ENCODE results near the gene TUBA8. TPM values are rescaled to one million over a fixed set of nuclear protein-coding genes. Genes with fewer than 3 reads are reported as not detected.
"Not testable (repeated sequence)": the region's sequence is repeated elsewhere in the genome, so short reads cannot be mapped to it uniquely, and the experiment has no call there.

TUBA8 gene
- 0.50 and 0.88 TPM in 2 replicates for total RNA-seq (2014; rRNA removed; shearing (Covaris generic))
- polyA plus RNA-seq (2015; cell fraction: cytosol; rRNA removed) = 0.10 and 1.1 TPM in 2 replicates
- 0.12 and 0.24 TPM in 2 replicates for polyA plus RNA-seq (2015; cell fraction: nucleus; rRNA removed)

GRCh38 chr22:18110194-18110953, at the start of gene TUBA8:
TSS of gene TUBA8 (plus strand) at chr22:18110809. CDS start at chr22:18110866, 57 bp downstream.
- in situ Hi-C loops (cut with HindIII; ENCODE audit: low pct_unique_long_range_greater_than_20kb, low sequenced_read_pairs) = no loop called here
- DNase-seq (ENCODE audit: low read depth, low spot score) = no peak

- in situ Hi-C loops (cut with HindIII; ENCODE audit: low pct_unique_long_range_greater_than_20kb, low sequenced_read_pairs) = no loop called here
- no peak for DNase-seq (ENCODE audit: low read depth, low spot score)
These were observed 48.2 kb upstream of the TUBA8 start for GRCh38 chr22:18062421-18062820.

- in situ Hi-C loops (cut with HindIII; ENCODE audit: low pct_unique_long_range_greater_than_20kb, low sequenced_read_pairs) = no loop called here
- peak; percentile 100 for DNase-seq (ENCODE audit: low read depth, low spot score)
These were observed 47.3 kb upstream of the TUBA8 start for GRCh38 chr22:18063306-18063705.

GRCh38 chr22:18063715-18064114, 46.9 kb upstream of the TUBA8 start:
- in situ Hi-C loops (cut with HindIII; ENCODE audit: low pct_unique_long_range_greater_than_20kb, low sequenced_read_pairs); DNase-seq (ENCODE audit: low read depth, low spot score): not testable (repeated sequence)

- in situ Hi-C loops (cut with HindIII; ENCODE audit: low pct_unique_long_range_greater_than_20kb, low sequenced_read_pairs) = no loop called here
- no peak for DNase-seq (ENCODE audit: low read depth, low spot score)
These were observed 46.0 kb upstream of the TUBA8 start for GRCh38 chr22:18064636-18065035.

GRCh38 chr22:18065256-18065655, 45.4 kb upstream of the TUBA8 start:
- in situ Hi-C loops (cut with HindIII; ENCODE audit: low pct_unique_long_range_greater_than_20kb, low sequenced_read_pairs) = no loop called here
- DNase-seq (ENCODE audit: low read depth, low spot score) = peak; percentile 60

- in situ Hi-C loops (cut with HindIII; ENCODE audit: low pct_unique_long_range_greater_than_20kb, low sequenced_read_pairs) = no loop called here
- no peak for DNase-seq (ENCODE audit: low read depth, low spot score)
These were observed 44.3 kb upstream of the TUBA8 start for GRCh38 chr22:18066181-18066859.

- in situ Hi-C loops (cut with HindIII; ENCODE audit: low pct_unique_long_range_greater_than_20kb, low sequenced_read_pairs) = no loop called here
- no peak for DNase-seq (ENCODE audit: low read depth, low spot score)
These were observed 43.5 kb upstream of the TUBA8 start for GRCh38 chr22:18067121-18067520.

- DNase-seq (ENCODE audit: low read depth, low spot score) = no peak
- in situ Hi-C loops (cut with HindIII; ENCODE audit: low pct_unique_long_range_greater_than_20kb, low sequenced_read_pairs) = no loop called here
These were observed 42.9 kb upstream of the TUBA8 start for GRCh38 chr22:18067548-18068341.

- no peak for DNase-seq (ENCODE audit: low read depth, low spot score)
- in situ Hi-C loops (cut with HindIII; ENCODE audit: low pct_unique_long_range_greater_than_20kb, low sequenced_read_pairs) = no loop called here
These were observed 42.1 kb upstream of the TUBA8 start for GRCh38 chr22:18068381-18068988.

- in situ Hi-C loops (cut with HindIII; ENCODE audit: low pct_unique_long_range_greater_than_20kb, low sequenced_read_pairs) = no loop called here
- no peak for DNase-seq (ENCODE audit: low read depth, low spot score)
These were observed 41.6 kb upstream of the TUBA8 start for GRCh38 chr22:18069041-18069440.

- in situ Hi-C loops (cut with HindIII; ENCODE audit: low pct_unique_long_range_greater_than_20kb, low sequenced_read_pairs) = no loop called here
- no peak for DNase-seq (ENCODE audit: low read depth, low spot score)
These were observed 40.6 kb upstream of the TUBA8 start for GRCh38 chr22:18070041-18070440.

GRCh38 chr22:18070556-18071306, 39.9 kb upstream of the TUBA8 start:
- in situ Hi-C loops (cut with HindIII; ENCODE audit: low pct_unique_long_range_greater_than_20kb, low sequenced_read_pairs) = no loop called here
- no peak for DNase-seq (ENCODE audit: low read depth, low spot score)

- in situ Hi-C loops (cut with HindIII; ENCODE audit: low pct_unique_long_range_greater_than_20kb, low sequenced_read_pairs); DNase-seq (ENCODE audit: low read depth, low spot score): not testable (repeated sequence)
These were observed 39.2 kb upstream of the TUBA8 start for GRCh38 chr22:18071307-18071967.

- no peak for DNase-seq (ENCODE audit: low read depth, low spot score)
- in situ Hi-C loops (cut with HindIII; ENCODE audit: low pct_unique_long_range_greater_than_20kb, low sequenced_read_pairs) = no loop called here
These were observed 38.7 kb upstream of the TUBA8 start for GRCh38 chr22:18071968-18072310.

GRCh38 chr22:18073467-18073866, 37.1 kb upstream of the TUBA8 start:
- in situ Hi-C loops (cut with HindIII; ENCODE audit: low pct_unique_long_range_greater_than_20kb, low sequenced_read_pairs) = no loop called here
- no peak for DNase-seq (ENCODE audit: low read depth, low spot score)

GRCh38 chr22:18073927-18074326, 36.7 kb upstream of the TUBA8 start:
- in situ Hi-C loops (cut with HindIII; ENCODE audit: low pct_unique_long_range_greater_than_20kb, low sequenced_read_pairs); DNase-seq (ENCODE audit: low read depth, low spot score): not testable (repeated sequence)

Data from SK-MEL-5 (cell line).